ENCODE data around the gene CNR2.
"Not testable (repeated sequence)": the region's sequence is repeated elsewhere in the genome, so short reads cannot be mapped to it uniquely, and the experiment has no call there.

The CNR2 gene

GRCh38 chr1:23836037-23836436 is 77.1 kb downstream of the CNR2 start:
- no peak for DNase-seq (ENCODE audit: low read depth in 2 of 2)

DNA sequence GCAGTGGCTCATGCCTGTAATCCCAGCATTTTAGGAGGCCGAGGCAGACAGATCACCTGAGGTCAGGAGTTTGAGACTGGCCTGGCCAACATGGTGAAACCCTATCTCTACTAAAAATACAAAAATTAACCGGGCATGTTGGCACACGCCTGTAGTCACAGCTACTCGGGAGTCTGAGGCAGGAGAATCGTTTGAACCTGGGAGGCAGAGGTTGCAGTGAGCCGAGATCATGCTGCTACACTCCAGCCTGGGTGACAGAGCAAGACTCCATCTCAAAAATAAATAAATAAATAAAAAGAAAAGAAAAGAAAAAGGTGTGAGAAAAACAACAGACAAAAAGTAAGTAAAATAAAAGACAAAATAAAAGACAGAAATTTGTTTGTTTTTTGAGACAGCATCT is 79.0 kb downstream of the CNR2 start:
- DNase-seq (ENCODE audit: low read depth in 2 of 2) = not testable (repeated sequence)

- no peak for DNase-seq (ENCODE audit: low read depth in 2 of 2)
Measured at GRCh38 chr1:23827717-23828116, 85.4 kb downstream of the CNR2 start.

- not testable (repeated sequence) for DNase-seq (ENCODE audit: low read depth in 2 of 2)
Measured at GRCh38 chr1:23826590-23826989, 86.6 kb downstream of the CNR2 start.

- no peak for DNase-seq (ENCODE audit: low read depth in 2 of 2)
Measured at GRCh38 chr1:23825762-23826522, 87.2 kb downstream of the CNR2 start.

DNA sequence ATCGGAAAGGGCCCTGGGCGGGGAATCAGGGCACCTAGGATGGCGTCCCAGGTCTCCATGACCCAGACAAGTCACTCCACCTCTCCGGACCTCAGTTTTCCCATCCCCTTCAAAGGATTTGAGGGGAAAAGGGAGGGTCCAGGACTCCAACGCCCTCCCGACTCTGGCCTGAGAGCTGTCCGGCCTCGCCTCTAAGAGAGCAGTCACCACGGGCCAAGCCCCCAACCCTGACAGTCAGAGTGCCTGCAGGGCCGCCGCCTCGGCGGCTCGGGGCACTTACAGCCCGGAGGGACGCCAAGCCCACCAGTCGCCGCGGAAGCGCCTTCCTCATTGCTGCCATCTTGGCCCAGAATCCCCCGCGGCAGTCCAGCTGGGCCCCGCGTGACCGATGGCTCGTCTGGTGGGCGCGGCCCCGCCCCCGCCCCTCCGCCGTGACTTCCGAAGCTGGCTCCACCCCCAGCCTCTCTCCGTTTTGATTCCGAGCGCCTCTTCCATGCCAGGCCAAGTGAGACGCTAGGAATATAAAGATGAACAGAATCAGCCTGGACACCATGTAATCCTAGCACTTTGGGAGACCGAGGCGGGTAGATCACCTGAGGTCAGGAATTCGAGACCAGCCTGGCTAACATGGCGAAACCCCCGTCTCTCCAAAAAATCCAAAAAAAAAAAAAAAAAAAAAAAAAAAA is 87.9 kb downstream of the CNR2 start, which contains the start of gene HMGCL:
Gene HMGCL, minus strand, starts transcription at position 354 of the 686 bp plus-strand sequence. Its CDS starts 14 bp downstream, at position 340.
- DNase-seq (ENCODE audit: low read depth in 2 of 2) = peak; percentile 82 to 89

DNA sequence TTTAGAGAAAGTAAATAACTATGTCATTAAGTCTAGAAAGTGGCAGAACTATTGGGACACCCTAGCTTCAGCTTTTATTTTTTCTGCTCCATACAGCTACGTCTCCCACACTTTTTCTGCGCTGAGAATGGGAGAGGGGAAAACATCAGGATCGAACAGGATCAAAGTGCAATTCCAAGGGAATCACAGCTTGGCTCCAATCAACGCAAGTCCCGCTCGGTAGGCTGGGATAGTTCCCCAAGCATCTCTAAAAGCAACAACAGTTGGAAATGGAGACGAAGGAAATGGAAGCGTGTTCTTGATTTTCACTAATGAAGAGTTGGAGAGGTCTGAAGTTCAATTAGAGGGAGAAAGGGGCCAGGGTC is 88.5 kb downstream of the CNR2 start:
- DNase-seq (ENCODE audit: low read depth in 2 of 2) = no peak

GRCh38 chr1:23823767-23824166 is 89.4 kb downstream of the CNR2 start:
- DNase-seq (ENCODE audit: low read depth in 2 of 2) = no peak

All from stimulated activated CD4-positive, alpha-beta T cell treated with anti-CD3 and anti-CD28 coated beads, Interleukin-4, amount 100 ng/mL, for 48 hours (primary cell).